ENCODE measurements around the gene KCNJ14.

Gene KCNJ14

DNA sequence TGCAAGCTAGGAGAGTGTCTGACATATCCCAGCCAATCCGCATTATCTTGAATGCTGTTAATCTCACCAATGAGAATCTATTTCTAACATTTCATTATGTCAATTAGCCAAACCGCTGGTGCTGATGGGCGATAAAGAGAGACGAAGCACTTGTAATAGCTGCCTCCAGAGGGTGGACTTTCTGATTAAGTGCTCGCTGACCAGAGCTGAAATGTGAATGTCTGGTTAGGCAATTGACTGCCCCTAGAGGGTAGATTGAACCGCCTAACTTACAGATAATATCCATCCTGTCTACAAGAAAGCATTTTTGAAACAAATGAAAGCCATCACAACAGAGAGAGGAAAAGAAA lies 10.1 kb upstream of the KCNJ14 start:
- DNase-seq (ENCODE audit: low read depth in 2 of 2, low spot score in 1 of 2): no peak

GRCh38 chr19:48445606-48446481 lies 9.5 kb upstream of the KCNJ14 start, which contains the start of gene GRWD1:
Gene GRWD1 (plus strand): TSS chr19:48445983. CDS start chr19:48446006, 23 bp downstream.
- peak; percentile 67 to 88 for DNase-seq (ENCODE audit: low read depth in 2 of 2, low spot score in 1 of 2)

DNA sequence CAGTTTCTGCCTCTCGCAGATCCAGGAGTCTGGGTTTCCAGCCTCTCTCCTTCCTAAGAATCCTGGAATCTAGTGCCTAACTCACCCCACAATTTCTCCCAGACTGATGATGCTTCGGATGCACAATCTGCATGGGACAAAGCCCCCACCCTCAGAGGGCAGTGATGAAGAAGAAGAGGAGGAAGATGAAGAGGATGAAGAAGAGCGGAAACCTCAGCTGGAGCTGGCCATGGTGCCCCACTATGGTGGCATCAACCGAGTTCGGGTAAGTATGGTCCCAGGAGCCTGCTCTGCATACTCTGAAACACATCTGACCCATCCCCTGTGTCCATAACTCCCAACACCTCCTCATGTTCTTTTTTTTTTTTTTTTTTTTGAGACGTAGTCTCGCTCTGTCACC lies 8.8 kb upstream of the KCNJ14 start:
- no peak for DNase-seq (ENCODE audit: low read depth in 2 of 2, low spot score in 1 of 2)

- no peak for DNase-seq (ENCODE audit: low read depth in 2 of 2, low spot score in 1 of 2)
Observed at GRCh38 chr19:48448563-48448962, 6.8 kb upstream of the KCNJ14 start.

- DNase-seq (ENCODE audit: low read depth in 2 of 2, low spot score in 1 of 2): no peak
Observed at GRCh38 chr19:48450441-48450840, 4.9 kb upstream of the KCNJ14 start.

- DNase-seq (ENCODE audit: low read depth in 2 of 2, low spot score in 1 of 2): no peak
Observed at GRCh38 chr19:48450863-48451262, 4.5 kb upstream of the KCNJ14 start.

DNA sequence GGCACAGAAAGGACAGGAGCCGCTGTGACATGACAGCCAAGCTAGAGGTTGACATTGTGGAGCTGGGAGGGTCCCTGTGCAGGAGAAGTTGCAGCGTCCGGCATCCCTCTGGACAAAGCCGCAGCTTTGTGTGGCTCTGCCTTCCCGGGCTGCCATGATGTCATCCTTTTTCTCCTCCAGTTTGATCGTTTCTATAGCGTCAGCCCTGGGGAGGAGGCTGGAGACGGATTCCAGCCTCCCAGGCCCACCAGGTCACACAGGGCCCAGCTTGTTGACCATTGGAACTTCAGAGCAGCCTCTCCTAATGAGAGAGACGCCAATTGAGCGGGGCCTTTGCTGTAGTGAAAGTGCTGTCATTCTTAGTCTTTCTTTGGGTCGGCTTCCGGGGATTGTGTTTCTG lies 3.8 kb upstream of the KCNJ14 start:
- no peak for DNase-seq (ENCODE audit: low read depth in 2 of 2, low spot score in 1 of 2)

DNA sequence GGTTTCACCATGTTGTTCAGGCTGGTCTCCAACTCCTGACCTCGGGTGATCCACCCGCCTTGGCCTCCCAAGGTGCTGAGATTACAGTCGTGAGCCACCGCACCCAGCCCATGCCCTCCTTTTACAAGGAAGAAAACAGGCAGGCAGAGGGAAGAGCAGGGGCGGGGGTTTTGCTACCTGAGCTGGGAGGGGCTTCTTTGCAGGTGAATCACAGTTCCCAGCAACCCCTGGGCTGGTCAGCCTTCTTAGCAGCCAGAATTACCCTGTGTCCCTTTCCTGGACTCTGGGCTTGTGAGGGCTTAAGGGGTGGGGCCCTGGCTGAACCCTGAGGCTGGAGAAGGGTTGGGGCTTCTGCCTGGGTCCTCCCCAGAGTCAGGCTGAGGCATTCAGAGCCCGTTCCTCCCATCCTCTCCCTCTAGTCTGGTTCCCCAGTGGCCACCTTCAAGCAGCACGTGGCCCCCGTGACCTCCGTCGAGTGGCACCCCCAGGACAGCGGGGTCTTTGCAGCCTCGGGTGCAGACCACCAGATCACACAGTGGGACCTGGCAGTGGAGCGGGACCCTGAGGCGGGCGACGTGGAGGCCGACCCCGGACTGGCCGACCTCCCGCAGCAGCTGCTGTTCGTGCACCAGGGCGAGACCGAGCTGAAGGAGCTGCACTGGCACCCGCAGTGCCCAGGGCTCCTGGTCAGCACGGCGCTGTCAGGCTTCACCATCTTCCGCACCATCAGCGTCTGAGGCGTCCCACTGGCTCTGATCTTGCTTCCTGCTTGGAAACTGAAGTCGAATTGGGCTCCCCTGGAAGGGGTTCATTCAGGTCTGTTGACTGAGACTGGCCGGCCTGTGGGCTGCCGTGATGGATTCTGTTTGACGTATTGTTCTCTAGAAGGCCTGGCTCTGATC lies 2.8 kb upstream of the KCNJ14 start:
- no peak for DNase-seq (ENCODE audit: low read depth in 2 of 2, low spot score in 1 of 2)

- DNase-seq (ENCODE audit: low read depth in 2 of 2, low spot score in 1 of 2): no peak
Observed at GRCh38 chr19:48454150-48454730, 1.1 kb upstream of the KCNJ14 start.

DNA sequence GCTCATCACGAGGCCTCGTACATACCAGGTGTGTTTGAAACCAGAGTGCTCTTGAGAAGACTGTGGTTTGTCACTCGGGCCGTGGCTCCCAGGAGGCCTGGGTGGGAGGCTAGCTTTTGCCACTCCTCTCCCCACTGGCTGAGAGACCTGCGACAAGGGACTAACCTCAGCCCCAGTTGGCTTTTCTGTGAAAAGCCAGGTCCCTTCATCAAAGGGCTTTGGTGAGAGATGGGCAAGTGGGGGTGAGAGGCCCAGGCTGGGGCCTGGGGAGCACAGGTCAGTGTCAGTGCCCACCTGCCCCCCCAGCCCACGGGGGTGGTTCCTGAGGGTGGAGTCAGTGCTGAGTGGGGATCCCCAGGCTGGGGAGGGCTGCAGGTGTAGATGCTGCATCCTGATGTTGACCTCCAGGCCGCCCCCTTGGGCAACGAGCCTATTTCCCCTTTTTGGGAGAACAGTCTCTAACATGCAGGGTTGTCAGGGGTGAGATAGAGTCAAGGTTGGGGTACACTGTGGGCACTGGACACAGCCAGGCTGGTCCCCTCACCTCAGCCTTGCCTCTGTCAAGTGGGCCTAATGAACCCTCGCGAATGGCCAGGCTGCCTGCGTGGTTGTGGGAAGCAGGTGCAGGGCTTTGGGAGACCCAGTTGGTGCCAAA lies 661 bp downstream of the KCNJ14 start:
- no peak for DNase-seq (ENCODE audit: low read depth in 2 of 2, low spot score in 1 of 2)

GRCh38 chr19:48456864-48457263 lies 1.5 kb downstream of the KCNJ14 start:
- DNase-seq (ENCODE audit: low read depth in 2 of 2, low spot score in 1 of 2): no peak

- no peak for DNase-seq (ENCODE audit: low read depth in 2 of 2, low spot score in 1 of 2)
Observed at GRCh38 chr19:48458016-48458415, 2.6 kb downstream of the KCNJ14 start.

DNA sequence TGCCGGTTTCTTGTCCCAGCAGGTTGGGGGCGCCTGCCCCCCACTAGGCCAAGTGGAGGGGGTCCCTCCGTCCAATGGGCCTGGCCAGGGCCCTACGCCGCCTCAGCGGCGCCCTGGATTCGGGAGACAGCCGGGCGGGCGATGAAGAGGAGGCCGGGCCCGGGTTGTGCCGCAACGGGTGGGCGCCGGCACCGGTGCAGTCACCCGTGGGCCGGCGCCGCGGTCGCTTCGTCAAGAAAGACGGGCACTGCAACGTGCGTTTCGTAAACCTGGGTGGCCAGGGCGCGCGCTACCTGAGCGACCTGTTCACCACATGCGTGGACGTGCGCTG lies 6.2 kb downstream of the KCNJ14 start:
- DNase-seq (ENCODE audit: low read depth in 2 of 2, low spot score in 1 of 2): no peak

DNA sequence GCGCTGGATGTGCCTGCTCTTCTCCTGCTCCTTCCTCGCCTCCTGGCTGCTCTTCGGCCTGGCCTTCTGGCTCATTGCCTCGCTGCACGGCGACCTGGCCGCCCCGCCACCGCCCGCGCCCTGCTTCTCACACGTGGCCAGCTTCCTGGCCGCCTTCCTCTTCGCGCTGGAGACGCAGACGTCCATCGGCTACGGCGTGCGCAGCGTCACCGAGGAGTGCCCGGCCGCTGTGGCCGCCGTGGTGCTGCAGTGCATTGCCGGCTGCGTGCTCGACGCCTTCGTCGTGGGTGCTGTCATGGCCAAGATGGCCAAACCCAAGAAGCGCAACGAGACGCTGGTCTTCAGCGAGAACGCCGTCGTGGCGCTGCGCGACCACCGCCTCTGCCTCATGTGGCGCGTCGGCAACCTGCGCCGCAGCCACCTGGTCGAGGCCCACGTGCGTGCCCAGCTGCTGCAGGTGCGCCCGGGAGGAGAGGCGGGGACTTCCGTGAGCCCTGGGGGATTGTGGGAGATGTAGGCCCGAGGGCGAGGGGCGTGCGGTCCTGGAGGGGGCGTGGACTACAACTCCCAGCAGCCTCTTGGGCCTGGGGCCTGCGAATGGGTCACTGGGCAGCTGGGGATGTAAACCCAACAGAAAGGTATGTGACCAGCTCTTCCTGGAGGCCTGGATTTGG lies 6.7 kb downstream of the KCNJ14 start:
- no peak for DNase-seq (ENCODE audit: low read depth in 2 of 2, low spot score in 1 of 2)

DNA sequence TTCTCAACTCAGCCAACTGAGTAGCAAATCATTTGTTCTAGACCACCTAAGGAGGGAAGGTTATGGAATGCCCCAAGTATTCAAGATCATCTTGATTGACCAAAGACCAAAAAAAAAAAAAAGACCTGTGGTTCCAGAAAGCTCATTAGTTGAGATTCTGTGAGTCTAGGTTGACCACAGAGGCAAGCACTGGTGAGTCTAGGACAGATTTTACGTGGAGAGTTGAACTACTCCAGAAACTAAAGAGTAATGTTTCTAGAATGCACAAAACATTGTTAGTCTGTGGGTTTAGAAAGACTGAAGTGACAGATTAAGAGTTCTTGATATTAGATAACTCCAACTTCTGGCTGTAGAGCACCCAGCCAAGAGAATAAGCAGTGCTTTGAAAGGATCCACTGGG lies 9.8 kb downstream of the KCNJ14 start:
- DNase-seq (ENCODE audit: low read depth in 2 of 2, low spot score in 1 of 2): no peak

- DNase-seq (ENCODE audit: low read depth in 2 of 2, low spot score in 1 of 2): no peak
Observed at GRCh38 chr19:48466561-48467325, 11.4 kb downstream of the KCNJ14 start.

- peak; percentile 92 to 99 for DNase-seq (ENCODE audit: low read depth in 2 of 2, low spot score in 1 of 2)
Observed at GRCh38 chr19:48468772-48469288, 13.5 kb downstream of the KCNJ14 start.

DNA sequence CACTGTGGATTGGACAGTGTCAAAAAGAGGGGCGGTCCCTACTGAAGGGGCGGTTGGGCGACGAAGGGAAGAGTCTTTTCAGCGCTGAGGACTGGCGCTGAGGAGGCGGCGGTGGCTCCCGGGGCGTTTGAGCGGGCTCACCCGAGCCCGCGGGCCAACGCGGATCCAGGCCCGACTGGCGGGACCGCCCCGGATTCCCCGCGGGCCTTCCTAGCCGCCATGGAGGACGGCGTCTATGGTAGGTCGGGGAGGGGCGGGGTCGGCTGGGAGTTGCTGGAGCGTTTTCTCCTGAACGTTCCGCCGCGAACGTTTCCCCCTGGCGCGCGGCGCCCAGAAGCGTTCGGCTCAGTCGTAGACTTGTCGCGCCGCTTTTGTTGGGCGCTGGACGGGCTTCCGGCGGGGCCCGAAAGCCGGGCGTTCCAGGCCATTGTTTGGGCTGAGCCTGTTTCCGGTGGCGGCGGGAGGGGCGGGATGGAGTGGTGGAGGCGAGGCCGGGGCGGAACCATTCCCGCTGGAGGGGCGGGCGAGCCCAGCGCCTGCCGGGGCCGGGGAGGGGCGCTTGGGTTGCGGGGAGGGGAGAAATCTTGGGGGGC lies 14.0 kb downstream of the KCNJ14 start, which contains the start of gene CYTH2:
Gene CYTH2 (plus strand): TSS at position 81 of the 593 bp plus-strand sequence. CDS start 139 bp downstream, at position 220.
- DNase-seq (ENCODE audit: low read depth in 2 of 2, low spot score in 1 of 2): no peak

DNA sequence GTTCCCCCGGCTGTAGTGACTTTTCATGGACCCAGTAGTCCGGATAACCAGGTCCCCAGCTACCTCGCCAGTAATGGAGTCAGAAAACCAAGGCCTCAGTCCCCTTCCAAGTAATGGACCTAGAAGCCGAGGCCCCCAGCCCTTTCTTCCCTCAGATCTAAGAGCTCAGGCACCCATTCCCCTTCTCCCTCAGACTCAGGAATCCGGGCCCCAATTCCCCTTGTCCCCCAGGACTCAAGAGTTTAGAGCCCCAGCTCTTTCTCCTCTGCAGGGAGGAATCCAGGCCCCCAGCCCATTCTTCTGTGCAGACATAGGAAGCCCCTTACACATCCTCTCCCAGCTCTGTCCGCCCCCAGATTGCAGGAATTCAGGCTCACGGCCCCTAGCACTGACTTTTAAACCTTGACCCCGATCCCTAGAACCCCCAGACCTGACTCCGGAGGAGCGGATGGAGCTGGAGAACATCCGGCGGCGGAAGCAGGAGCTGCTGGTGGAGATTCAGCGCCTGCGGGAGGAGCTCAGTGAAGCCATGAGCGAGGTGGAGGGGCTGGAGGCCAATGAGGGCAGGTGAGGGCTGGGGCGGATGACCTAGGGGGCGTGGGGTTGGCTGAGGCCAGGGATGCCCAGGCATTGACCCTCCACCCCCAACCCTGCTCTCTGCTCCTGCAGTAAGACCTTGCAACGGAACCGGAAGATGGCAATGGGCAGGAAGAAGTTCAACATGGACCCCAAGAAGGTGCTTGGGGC lies 14.7 kb downstream of the KCNJ14 start:
- no peak for DNase-seq (ENCODE audit: low read depth in 2 of 2, low spot score in 1 of 2)
